Endometrium (tissue), 2 donors: Measurements from ENCODE around the gene MUC2.

Experiments used
- FAIRE-seq: peaks from 2 replicates; lab custom pipeline; 2012; peaks lifted over from hg19 to GRCh38; lab: Jason Lieb, UNC
- donor health status: control.
- donor health status: control.

The MUC2 gene

DNA sequence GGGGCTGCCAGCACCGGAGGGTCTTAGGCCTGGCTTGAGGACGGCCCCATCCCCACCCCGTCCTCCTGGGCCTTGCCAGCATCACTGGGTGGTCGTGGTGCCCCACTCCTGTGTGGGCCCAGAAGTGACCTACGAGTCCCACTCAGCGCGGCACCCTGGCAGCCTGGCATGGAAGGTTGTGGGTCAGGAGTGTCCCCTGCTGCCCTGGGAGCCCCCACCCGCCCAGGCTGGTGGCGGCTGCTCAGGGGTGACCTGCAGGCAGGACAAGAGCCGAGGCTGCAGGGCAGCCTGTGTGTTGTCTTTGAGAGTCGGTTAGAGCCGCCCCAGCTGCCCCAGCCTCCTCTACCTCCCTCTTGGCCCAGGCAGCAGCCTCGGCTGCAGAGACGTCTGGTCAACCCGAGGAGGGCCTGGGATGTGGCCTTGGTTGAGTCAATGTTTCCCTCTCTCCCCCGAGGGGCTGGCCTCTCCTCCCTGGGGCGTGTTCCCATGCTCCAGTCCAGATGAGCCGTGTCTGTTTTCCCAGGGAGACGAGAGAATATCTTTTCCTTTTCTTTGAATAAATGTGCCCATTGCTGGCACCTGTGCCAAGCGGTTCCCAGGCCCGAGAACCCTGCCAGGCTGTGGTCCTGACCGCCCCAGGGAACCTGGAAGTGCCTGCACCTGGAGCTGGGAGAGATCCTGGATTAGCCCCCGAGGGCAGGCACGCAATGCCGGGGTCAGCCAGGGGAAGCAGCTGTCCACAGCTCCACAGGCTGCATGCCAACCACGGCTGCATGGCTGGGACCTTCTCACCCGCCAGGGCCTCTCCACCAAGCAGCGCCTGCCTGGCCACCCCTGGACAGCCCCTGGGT, 47.4 kb downstream of the MUC2 start:
- no peak for FAIRE-seq

DNA sequence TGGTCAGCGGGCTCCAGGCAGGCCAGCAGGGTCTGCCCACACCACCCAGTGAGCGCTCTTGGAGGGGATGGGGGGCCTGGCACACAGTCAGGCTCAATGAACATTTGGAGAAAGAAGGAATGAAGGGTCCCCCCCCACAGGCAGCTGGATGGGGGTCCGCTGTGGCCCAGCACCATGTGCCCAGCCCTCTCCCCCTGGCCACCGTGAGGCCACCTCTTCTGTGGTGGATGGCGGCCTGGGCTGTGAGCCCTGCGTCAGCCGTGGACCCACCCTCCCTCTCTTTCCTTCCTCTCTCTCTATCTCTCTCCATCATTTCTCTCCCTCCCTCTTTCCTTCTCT, 48.0 kb downstream of the MUC2 start:
- no peak for FAIRE-seq

GRCh38 chr11:1123970-1124369, 49.3 kb downstream of the MUC2 start:
- no peak for FAIRE-seq
